ENCODE measurements around the gene OPCML.

The OPCML gene

DNA sequence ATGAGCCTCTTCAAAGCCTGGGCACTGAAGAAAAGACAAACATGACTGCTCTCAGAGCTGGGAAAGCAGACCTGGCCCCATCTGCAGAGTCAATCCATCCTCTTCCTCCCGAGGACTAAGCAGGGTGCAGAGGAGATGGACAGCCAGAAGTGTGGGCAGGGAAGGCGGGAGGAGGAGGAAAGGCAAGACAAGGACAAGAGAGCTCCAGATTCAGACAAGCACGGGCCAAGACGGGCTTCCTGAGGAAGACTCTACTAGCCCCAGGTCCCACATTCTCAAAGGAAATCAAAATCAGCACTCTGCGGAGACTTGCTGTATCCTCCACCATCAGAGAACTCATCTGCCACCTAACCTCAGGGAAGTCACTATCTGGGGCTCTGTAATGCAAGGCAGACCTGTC, 28.5 kb downstream of the OPCML start:
- DNase-seq (ENCODE audit: low read depth in 2 of 2): no peak

DNA sequence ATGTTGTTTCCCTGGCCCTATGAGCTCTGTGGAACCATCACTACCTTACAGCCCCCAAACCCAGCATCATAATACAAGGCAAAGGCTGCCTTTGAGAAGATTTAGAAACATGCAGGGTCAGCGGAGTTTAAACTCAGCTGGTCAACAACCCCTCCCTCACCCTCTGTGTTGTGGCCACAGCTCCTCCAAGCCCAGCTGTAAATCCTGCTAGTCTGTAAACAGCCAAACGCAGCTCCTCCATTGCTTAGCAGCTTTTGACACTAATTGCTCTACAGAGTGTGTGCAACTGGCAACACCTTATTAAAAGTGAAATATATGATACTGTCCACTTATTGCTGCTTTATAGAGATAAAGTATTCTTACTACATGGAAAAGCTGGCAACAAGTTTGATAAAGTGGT, 29.1 kb downstream of the OPCML start:
- DNase-seq (ENCODE audit: low read depth in 2 of 2): no peak

DNA sequence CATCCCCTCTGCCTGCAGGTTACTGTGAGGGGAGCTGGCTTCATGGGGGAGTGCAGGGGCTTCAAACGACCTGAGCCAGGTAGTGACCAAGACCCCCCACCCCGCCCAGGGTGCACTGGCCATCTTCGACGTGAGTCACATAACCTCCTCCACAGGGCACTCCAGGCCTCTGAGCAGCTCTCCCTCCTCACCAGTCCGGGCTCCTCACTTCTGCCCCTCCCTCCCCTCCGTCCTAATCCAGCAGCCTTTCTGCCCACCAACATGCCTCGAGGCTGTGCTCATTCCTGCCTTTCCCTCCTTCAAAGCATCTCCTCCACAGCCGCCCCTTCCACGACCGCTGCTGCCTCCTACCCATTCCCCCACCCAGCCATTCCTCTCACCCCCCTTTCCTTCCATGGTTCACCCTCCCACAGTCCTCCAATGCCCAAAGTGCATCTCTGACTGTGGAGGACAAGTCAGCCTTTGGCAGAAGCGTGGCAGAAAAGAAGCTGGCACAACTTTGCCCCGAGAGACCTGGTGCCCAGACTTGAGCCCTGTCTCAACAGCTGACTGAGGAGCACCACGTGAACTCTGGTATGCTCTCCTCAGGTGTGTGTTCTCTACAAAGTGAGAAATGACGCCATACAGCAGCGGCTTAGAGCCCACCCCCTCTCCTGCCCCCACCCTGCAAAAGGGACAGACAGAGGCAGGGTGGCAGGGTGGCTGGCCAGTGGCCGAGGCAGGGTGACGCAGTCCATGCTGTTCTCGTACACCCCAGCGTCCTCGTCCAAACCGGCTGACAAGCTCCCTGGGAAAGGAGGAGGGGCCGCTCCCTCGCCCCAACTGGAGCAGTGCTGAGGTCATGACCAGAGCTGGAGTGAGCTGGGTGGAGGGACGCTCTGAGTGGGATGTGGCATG, 30.4 kb downstream of the OPCML start:
- no peak for DNase-seq (ENCODE audit: low read depth in 2 of 2)

DNA sequence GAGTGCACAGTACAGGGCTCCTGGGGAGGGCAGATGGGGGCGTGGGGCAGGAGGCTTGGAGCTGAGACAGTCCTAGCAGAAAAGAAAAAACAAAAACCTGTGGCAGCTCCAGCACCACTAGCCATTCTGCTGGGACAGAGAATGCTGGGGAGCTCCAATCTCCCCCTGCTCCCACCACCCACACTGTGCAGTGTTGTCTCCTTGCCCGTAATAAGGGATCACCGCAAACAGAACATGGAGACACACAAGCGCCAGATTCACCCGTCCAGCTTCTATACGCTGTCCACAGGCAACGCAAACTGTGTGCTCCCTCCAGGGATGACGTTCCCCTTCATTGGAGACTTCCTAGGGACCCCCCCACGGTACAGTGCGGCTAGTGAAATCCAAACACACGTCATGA, 31.4 kb downstream of the OPCML start:
- no peak for DNase-seq (ENCODE audit: low read depth in 2 of 2)

DNA sequence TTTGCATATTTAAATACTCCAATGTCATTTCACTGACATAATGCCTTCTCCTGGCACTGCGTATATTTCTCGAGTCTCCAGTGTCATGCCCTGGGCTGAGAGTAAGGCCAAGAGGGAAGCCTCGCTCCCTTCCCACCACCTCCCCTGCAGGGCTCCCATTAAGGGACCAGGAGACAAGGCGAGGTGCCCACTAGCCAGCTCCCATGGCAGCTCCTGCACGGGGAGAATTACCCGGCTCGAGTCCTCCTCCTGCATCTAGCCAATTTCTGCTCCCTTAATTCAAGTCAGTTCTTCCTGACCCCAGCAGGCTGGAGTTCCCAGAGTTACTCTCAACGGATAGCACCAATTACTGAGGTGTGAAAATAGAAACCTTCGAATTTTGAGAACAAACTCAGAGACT, 31.9 kb downstream of the OPCML start:
- no peak for DNase-seq (ENCODE audit: low read depth in 2 of 2)

DNA sequence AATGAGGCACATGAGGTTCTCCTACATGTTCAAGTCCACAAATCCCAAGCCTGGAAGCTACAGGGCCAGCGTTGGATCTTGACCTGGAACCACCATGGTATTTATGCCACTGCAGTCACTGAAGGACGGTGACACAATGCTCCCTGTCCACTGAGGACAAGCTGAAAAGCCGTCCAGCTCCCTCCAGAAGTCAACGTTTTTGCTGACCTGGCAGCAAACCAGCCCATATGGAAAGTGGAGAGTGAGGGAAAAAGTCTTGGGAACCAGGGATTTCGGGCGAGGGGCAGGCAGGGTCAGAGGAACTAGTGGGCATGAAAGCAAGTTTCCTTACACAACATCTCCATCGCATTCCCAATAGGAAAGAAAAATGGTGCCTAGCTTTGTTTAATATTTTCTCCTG, 33.3 kb downstream of the OPCML start:
- DNase-seq (ENCODE audit: low read depth in 2 of 2): no peak

DNA sequence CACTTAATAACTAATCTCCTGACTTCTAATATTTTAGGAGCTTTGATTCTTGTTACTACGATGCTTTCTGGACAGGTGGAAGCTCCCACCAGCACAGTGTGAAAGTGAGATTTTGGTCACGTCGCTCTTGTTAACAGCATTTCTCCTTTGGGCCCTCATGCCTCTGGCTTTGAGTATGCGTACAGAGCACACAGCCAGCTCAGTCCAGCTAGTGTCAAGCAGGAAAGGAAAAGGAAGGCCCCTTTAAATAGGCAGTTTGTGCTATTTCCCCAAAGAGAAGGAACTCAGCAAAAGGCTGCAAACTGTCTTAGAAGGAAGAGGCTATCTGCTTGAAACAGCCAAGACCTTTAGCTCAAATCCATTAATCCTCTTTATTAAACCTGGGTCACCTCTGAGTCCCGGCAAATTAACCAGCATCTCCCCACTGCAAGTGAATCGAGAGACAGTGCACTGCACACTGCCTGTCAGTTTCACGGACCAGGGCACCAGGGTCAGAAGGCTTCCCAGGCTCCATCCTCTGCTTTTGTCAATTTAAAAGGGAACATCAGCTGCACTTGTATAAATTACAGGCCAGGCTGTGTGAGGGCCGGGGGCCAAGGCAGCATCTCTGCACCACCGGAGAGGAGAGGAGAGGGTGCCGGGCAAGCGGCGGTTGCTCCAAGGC, 34.7 kb downstream of the OPCML start:
- DNase-seq (ENCODE audit: low read depth in 2 of 2): no peak

DNA sequence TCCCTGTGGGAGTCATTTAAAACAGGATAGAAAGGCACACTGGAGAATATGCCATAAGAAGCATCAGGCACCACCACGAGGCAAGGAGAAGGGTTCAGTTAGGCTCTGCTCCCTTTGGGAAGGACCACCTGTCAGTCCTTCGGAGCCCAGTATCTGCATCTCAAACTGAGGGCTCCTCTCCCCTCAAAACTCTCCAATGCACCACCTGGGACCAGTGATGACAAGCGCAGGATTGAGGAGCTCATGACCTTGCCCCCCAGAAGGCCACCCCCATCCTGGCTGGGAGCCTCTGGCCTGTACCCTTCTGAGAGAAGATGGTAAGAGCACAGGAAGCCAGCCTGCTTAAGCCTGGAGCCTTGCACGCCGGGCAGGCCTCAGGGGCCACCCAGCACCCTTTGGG, 39.4 kb downstream of the OPCML start:
- no peak for DNase-seq (ENCODE audit: low read depth in 2 of 2)

DNA sequence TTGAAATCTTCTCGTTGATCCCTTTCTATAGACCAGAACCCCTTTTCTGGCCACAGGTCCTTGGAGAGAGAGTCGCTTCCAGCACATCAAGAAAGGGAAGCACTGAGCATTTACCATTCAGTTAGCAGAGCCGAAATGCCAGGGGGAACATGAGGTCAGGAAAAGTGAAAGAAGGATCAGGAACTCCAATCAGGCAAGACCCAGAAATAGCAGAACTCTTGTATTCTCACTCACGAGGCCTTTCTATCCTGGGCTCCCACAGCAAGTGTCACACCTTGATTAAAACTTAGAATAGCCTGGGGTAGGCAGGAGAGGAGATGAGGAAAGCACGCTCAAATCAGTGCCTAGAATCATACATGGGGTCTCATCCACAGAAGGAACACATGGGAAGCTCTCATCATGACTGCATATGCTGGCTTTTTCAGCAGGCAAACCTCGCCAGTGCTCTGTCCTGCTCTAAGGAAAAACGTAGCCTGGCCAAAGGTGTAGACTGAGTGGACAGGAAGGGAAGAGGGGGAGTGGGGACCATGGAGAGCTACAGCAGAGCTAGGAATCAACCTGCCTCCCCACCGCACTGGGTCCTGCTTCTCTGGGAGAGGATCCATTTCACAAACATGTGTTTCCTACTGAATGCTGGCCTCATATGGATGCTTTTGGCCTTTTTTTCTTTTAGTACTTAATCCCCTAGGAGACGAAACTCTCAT, 40.5 kb downstream of the OPCML start:
- no peak for DNase-seq (ENCODE audit: low read depth in 2 of 2)

DNA sequence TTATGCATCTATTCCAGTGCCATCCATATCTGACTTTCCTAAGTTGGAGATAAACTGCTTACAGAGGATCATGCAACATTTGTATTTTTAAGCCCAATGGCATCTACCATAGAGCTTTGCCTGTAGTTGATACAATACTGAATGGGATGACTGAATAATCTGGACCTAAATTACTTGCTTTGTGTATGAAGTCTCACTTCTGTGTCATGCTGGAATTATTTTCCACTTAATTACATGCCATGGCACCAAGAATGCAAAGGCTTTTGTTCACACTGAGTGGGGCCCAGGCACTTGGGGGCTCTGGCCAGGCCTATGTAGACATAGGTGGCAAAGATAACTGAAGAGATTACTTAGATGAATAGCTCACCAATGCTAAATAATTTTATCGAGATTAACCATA, 51.6 kb downstream of the OPCML start:
- no peak for DNase-seq (ENCODE audit: low read depth in 2 of 2)

DNA sequence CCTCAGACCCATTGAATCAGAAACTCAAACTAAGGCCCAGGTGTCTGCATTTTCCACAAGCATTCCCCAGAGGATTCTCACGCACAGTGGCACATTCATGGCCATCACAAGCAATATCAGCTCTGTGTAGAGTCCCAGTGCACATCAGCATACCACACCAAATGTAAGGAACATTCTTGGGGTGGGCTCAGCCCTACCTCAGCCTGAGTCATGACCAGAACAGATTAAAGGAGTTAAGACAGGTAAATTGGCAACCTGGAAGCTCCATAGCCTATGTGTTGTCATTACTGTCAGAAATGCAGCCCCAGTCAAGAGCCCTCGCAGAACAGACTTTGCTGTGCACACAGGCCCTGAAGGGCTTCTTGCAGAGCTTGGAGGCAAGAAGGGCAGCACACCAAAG, 53.1 kb downstream of the OPCML start:
- DNase-seq (ENCODE audit: low read depth in 2 of 2): no peak

DNA sequence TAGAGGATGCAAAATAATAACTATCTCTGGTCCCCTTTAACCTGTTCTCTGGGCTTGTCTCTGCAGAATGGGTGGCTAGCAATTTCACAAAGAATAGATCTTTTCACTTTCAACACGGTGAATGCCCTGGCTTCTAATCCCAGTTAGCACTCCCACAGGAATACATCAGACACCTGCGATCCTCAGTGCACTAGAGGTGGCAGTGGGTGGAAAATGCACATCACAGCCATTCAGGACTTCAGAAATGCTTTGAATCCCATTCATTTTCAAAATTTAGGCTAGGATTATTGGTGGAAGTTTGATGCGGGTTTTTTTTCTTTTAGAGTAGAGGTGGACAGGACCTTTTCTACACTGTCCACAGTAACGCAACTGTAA, 55.1 kb downstream of the OPCML start:
- DNase-seq (ENCODE audit: low read depth in 2 of 2): no peak

DNA sequence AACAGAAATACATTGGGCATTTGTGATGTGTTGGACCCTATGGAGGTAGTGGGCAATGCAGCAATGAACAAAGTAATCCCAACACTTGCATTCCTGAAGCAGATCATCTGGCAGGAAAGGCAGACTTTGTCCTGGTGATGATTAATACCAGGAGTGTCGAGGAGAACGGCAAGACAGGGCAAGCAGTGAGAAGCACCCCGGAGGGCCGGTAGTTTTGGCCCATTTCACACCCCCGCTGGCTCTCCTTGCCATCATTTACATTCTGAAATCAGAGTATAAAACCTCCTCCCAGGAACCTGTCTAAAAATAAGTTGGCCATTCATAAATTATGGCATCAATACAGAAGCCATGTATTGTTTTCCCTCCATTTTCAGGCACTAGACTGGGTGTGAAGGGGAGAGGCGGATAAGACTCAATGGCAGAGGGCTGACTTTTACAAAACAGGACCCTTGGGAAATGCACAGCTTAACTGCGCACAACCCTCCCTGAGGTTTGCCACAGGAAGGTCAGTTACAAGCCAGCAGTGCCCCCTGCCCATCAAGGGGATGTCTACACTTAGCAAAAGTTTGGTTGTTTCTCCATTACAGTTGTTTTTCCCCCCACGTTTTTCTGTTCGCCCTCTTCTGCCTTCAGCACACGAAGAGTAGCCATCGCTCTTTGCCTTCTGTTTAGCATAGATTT, 55.6 kb downstream of the OPCML start:
- DNase-seq (ENCODE audit: low read depth in 2 of 2): no peak

DNA sequence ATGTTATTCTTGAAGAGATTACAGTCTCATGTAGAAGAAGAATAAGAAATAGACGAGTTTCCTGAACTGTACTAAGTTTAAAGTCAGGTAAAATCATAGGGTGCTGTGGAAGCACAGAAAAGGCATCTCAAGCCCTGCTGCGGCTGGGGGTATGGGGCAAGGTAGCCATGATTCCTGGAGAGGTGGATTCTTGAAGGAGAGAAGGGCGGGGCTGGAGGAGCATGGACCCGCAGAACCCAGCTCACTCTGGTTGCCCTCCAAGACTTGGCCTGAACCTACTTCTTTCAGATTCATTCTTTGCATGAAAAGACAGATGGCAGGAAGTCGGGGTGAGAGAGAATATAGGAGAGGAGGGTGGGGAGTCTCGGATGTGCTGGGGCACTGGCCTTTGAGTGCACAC, 57.8 kb downstream of the OPCML start:
- DNase-seq (ENCODE audit: low read depth in 2 of 2): no peak

DNA sequence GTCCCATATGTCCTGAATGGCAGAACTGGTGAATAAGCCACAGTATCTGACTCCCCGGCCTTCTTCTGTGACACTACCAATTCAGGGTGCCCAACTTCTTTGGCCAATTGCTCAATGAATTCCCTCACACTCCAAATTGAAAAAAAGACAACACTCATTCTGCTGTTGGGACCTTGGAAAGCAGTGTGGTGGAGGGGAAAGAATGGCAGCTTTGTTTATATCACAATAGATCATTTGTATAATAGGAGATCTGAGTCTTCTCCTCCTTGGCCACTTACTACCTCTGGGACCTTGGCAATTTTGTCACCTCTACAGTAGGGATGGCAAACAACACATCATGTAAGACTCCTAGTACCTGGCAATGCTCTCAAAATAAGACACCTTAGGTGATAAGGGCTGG, 64.6 kb downstream of the OPCML start:
- no peak for DNase-seq (ENCODE audit: low read depth in 2 of 2)

DNA sequence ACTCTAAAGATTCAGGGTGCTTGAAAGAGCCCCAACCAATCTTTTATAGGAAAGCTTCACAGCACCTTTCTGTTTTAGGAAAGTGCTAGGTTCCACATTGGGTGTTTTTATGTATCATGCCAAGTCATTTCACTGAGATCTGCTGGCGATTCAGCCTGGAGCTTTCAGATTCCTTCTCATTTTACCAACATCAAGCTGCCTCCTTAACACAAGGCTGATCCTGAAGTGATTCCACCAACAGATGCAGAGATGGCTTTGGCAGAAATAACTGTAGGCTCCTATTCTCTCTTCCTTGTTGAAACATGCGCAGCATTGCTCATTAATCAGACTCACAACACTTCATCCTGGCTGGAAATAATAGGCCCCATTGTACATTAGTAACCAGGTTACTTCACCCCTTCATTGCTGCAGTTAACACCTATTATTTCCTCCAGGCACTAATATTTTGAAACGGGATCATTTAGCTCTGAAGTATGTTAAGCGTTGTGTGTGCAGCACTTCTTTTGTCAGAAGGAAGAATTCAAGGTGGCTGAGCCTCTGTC, 89.0 kb downstream of the OPCML start:
- DNase-seq (ENCODE audit: low read depth in 2 of 2): no peak

DNA sequence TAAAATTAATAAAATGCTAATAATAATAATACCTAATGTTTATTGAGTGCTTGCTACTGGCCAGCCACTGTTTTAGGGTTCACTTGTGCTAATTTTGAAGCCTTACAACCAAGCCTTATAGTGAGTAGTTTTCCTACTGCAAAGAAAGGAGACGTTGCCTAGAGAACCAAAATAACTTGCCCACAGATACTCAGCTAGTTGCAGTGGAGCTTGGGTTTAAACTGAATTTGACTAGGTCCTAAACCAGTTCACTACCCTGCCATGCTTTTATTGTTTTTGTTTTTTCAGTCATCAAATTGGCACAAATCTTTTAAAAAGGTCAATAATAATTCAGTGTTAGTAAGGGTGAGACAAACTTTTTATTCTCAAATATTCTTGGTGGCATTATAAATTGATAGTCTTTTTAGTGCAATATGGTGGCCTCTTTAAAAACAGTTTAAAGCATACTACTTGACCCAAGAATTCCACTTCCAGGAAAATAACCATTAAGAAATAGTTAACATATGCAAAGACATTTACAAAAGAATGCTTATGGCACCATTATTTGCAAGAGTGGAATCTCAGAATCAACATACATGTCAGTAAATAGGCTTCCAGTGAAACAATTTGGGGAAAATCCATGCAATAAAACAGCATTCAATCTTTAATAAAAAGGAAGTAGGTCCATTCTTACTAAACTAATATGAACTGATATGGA, 90.2 kb downstream of the OPCML start:
- DNase-seq (ENCODE audit: low read depth in 2 of 2): no peak

DNA sequence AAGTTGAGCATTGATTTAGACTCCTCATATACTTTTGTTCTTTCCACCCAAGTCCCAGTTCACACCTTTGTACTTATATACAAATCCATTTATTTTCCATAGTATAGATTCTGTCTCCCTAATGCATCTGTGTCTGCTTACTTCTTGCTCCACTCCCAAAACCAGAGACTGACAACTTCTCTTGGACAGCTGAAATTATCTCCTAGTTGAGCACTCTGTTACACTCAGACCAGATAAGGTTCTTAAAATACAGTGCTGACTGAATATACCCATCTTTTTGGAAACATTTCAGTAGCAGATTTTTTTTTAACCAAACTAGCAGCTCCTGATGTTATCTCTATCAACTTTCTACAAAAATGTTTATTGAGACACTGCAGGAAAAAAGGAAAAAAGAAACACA, 106.3 kb downstream of the OPCML start:
- DNase-seq (ENCODE audit: low read depth in 2 of 2): no peak

DNA sequence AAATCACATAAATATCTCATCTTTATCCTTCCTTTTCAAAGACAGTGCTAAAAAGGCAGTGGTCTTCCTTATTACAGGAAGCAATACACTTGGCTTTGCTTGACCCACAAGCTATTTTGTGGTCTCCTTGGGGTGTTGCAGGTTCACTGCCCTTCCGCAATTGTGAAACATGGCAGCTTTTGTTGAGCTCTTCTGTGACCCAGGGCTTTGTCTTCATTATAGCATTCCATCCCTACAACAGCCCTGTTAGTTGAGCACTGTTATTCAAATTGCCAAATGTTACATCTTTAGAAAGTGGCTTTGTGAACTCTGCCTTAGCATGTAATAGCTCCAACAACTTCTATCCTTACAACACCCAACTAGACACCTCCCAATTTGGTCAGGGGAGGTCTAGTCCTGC, 107.1 kb downstream of the OPCML start:
- DNase-seq (ENCODE audit: low read depth in 2 of 2): no peak

DNA sequence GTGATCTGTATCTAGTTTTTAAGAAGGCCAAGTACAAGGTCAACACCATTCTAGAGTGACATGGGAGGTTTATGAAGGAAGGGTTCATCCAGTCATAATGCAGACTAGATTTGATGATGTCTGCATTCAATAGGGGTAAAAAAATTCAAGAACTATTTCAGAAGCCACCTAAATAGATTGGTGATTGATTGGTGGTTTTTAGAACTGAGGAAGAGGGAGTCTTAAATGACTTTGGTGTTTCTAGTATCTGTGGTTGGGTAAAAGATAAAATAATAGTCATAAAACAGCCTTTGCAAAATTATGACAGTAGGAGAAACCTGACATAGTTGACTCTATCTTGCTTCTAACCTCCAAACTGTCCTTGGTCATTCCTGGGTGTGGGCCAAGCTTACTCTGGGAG, 114.1 kb downstream of the OPCML start:
- no peak for DNase-seq (ENCODE audit: low read depth in 2 of 2)

DNA sequence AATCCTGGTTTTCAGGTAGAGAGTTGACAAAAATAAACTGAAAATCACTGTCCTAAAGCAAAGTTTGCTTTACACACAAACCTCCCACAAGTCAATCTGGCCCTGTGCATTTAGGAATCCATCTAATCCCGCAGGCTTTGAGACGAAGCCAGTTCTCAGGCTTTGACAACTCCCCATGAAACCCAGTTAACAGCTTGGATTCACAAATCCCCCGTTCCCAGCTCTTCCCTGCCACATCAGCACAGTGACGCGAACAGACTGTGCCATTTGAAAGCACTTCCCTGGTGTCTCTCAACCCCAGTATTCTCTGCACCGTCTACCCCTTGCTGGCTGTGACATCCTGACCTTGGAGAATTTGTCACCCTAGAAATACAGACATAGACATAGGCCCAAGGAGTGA, 117.8 kb downstream of the OPCML start:
- DNase-seq (ENCODE audit: low read depth in 2 of 2): no peak
